ENCODE measurements around the gene MAPK1. TPM values are rescaled to one million over a fixed set of nuclear protein-coding genes. Genes with fewer than 3 reads are reported as not detected.
"Not testable (repeated sequence)": the region's sequence is repeated elsewhere in the genome, so short reads cannot be mapped to it uniquely, and the experiment has no call there.

MAPK1 gene
- total and polyA plus RNA-seq, 2 donors (not counting 3 experiments of a cell fraction or from before 2014, with no cell fraction given), result 50.9 to 163 TPM

- no peaks in the 10 kb centered on the region for H3K9me3 ChIP-seq (replicated peaks; ENCODE audit: control insufficient read depth, insufficient read depth, low read length)
- no peak for DNase-seq (ENCODE audit: low read depth, low spot score)
- H3K9ac ChIP-seq (replicated peaks; ENCODE audit: extremely low read depth, insufficient read depth, low read length), result no peak overlapping the region
- H3K79me2 ChIP-seq (ENCODE audit: control insufficient read depth, insufficient read depth, low read length), result no peaks in the 10 kb centered on the region
- dilution Hi-C loops (cut with MboI; ENCODE audit: extremely low pct_ligation_motif_present, low sequenced_read_pairs) (no loop called here), intact Hi-C loops (cut with micrococcal nuclease) (no loop called here)
- no peak overlapping the region for H3K4me2 ChIP-seq (ENCODE audit: insufficient read depth, low read length)
- no peaks in the 10 kb centered on the region for H4K20me1 ChIP-seq (replicated peaks; ENCODE audit: control insufficient read depth, extremely low read depth, insufficient read depth, low read length)
- H3K4me1 ChIP-seq (ENCODE audit: control insufficient read depth, extremely low read depth, insufficient read depth, low read length), result no peaks in the 10 kb centered on the region
- FAIRE-seq, result no peak
- H3K27ac ChIP-seq (ENCODE audit: insufficient read depth, low read depth, low read length), result no peak overlapping the region
- H3K36me3 ChIP-seq (ENCODE audit: control insufficient read depth in 2 of 2, extremely low read depth in 1 of 2, insufficient read depth in 2 of 2, low read length in 2 of 2), result no peaks in the 10 kb centered on the region
- H3K4me3 ChIP-seq (replicated peaks in 1 of 3; ENCODE audit: insufficient read depth in 1 of 3, low read depth in 1 of 3, low read length in 3 of 3), result no peak overlapping the region
- no TSS peak for BruUV-seq (replicated peaks)
- TF ChIP-seq GATA2 (IDR thresholded peaks at IDR 0.05; ENCODE audit: insufficient read depth, insufficient read length, low read depth, low read length) (no peak), POLR2A (IDR thresholded peaks at IDR 0.05; ENCODE audit: low read depth, low read length) (no peak), EZH2 (IDR thresholded peaks at IDR 0.05; ENCODE audit: borderline replicate concordance, low read depth, low read length, severe bottlenecking) (no peak), MYC (IDR thresholded peaks at IDR 0.05; ENCODE audit: low read depth, low read length) (no peak), POLR2AphosphoS5 (IDR thresholded peaks at IDR 0.05; ENCODE audit: insufficient read depth, low read depth, low read length) (no peak), MAX (IDR thresholded peaks at IDR 0.05; ENCODE audit: insufficient read depth, insufficient read length) (no peak), JUN (IDR thresholded peaks at IDR 0.05; ENCODE audit: borderline replicate concordance, insufficient read depth, insufficient read length, low read depth) (no peak), CTCF (IDR thresholded peaks at IDR 0.05; ENCODE audit: extremely low read depth in 1 of 2, insufficient read depth in 1 of 2, low read depth in 1 of 2, low read length in 2 of 2) (no peak), FOS (IDR thresholded peaks at IDR 0.05; ENCODE audit: borderline replicate concordance, insufficient read depth, low read length) (no peak)
- H3K27me3 ChIP-seq (ENCODE audit: control insufficient read depth in 2 of 2, insufficient read depth in 2 of 2, low read length in 2 of 2), result no peaks in the 10 kb centered on the region
- no peaks in the 10 kb centered on the region for H3K9me1 ChIP-seq (replicated peaks; ENCODE audit: control insufficient read depth, extremely low read depth, insufficient read depth, low read length)
- CTCF ChIA-PET, result interaction anchor here (0.8 kb wide), 1 partner anchor 65 kb away, joined by 3 read pairs; no protein-coding TSS in a partner anchor
- no peak overlapping the region for H2AFZ ChIP-seq (ENCODE audit: low read depth, low read length)
- POLR2A ChIA-PET, result no interaction called here
These were observed 40.4 kb upstream of the MAPK1 start for GRCh38 chr22:21907638-21908522.

- intact Hi-C loops (cut with micrococcal nuclease); H4K20me1 ChIP-seq (replicated peaks; ENCODE audit: control insufficient read depth, extremely low read depth, insufficient read depth, low read length); H3K27me3 ChIP-seq (ENCODE audit: control insufficient read depth in 2 of 2, insufficient read depth in 2 of 2, low read length in 2 of 2); POLR2A ChIA-PET; H3K79me2 ChIP-seq (ENCODE audit: control insufficient read depth, insufficient read depth, low read length); dilution Hi-C loops (cut with MboI; ENCODE audit: extremely low pct_ligation_motif_present, low sequenced_read_pairs); H3K4me1 ChIP-seq (ENCODE audit: control insufficient read depth, extremely low read depth, insufficient read depth, low read length); H3K27ac ChIP-seq (ENCODE audit: insufficient read depth, low read depth, low read length); H3K9me1 ChIP-seq (replicated peaks; ENCODE audit: control insufficient read depth, extremely low read depth, insufficient read depth, low read length); H3K9ac ChIP-seq (replicated peaks; ENCODE audit: extremely low read depth, insufficient read depth, low read length); BruUV-seq (replicated peaks); H2AFZ ChIP-seq (ENCODE audit: low read depth, low read length); H3K4me3 ChIP-seq (replicated peaks in 1 of 3; ENCODE audit: insufficient read depth in 1 of 3, low read depth in 1 of 3, low read length in 3 of 3); H3K36me3 ChIP-seq (ENCODE audit: control insufficient read depth in 2 of 2, extremely low read depth in 1 of 2, insufficient read depth in 2 of 2, low read length in 2 of 2); DNase-seq (ENCODE audit: low read depth, low spot score); H3K4me2 ChIP-seq (ENCODE audit: insufficient read depth, low read length); H3K9me3 ChIP-seq (replicated peaks; ENCODE audit: control insufficient read depth, insufficient read depth, low read length); FAIRE-seq: not testable (repeated sequence)
- CTCF ChIA-PET, result interaction anchor here (1.2 kb wide), 1 partner anchor 130 kb away, joined by 3 read pairs; no protein-coding TSS in a partner anchor
These were observed 37.8 kb upstream of the MAPK1 start for GRCh38 chr22:21905234-21905633.

Data from endothelial cell of umbilical vein (primary cell).